Measurements from ENCODE around the gene SH3PXD2A. TPM values are rescaled to one million over a fixed set of nuclear protein-coding genes. Genes with fewer than 3 reads are reported as not detected.
A peak's percentile ranks its signal among the peaks of the same experiment; 100 is the strongest.

The SH3PXD2A gene
- total and polyA plus RNA-seq, 10 donors: 2.6 to 50.0 (median 35.2) TPM

DNA sequence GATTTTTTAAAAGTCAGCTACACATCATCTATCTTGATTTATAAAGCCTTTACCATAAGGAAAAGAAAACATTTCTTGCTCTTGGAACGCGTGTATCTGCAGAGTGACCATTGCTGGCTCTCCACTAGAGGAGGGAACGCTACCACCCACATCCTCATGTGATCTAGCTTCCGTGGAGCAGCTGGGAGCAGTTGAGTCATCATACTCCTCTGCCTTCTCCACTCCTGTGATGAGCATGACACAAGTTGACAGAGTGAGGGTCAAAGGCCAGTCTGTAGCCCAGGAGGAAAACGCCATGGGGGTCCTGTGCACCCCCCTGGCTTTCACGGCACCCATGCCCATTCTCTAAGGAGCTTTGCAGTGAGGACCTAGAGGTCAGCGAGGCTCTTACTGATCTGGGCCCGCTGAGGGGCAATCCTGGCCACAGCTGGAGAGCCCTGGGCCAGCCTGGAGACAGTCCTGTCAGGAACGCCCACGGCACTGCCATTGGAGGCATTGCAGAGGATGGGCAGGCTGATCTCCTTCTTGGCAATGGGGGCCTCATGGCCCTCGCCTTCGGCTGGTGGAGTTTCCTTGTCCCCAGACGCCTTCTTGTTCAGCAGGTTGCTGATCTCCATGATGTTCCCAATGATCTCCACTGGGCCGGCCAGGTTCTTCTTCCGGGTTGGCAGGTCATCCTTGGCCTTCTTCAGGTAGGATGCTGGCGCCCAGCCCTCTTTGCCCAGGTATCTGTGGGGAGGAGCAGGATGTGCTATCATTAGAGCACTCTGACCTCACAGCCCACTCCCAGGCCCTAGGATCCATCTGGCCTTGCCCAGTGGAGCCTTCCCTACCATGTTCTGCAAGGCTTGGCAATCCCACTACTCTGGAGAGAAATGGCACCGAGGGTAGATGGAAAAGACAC, 242.7 kb downstream of the SH3PXD2A start:
- Histone ChIP-seq H3K4me3 (no peak overlapping the region), H3K4me1 (peaks cover 0 to 39% (median 12%) of the 10 kb centered on the region in 6 donors), H3K27me3 (replicated peaks in 1 of 7) (no peaks in the 10 kb centered on the region), H3K27ac (peak overlapping the region in 4 of 8 donors; percentile 6 to 58 (median 36)), H3K9me3 (no peaks in the 10 kb centered on the region), H3K36me3 (peaks cover 0 to 82% (median 26%) of the 10 kb centered on the region in 6 donors)
- no peak for DNase-seq
- intact Hi-C loops (cut with DNase I; ENCODE audit: low total_unique reads): no loop called here
- TF ChIP-seq, protein P1, sequence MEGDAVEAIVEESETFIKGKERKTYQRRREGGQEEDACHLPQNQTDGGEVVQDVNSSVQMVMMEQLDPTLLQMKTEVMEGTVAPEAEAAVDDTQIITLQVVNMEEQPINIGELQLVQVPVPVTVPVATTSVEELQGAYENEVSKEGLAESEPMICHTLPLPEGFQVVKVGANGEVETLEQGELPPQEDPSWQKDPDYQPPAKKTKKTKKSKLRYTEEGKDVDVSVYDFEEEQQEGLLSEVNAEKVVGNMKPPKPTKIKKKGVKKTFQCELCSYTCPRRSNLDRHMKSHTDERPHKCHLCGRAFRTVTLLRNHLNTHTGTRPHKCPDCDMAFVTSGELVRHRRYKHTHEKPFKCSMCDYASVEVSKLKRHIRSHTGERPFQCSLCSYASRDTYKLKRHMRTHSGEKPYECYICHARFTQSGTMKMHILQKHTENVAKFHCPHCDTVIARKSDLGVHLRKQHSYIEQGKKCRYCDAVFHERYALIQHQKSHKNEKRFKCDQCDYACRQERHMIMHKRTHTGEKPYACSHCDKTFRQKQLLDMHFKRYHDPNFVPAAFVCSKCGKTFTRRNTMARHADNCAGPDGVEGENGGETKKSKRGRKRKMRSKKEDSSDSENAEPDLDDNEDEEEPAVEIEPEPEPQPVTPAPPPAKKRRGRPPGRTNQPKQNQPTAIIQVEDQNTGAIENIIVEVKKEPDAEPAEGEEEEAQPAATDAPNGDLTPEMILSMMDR (IDR thresholded peaks at IDR 0.05 in 8 of 11, conservative IDR thresholded peaks at IDR 0.05 in 3 of 11): no peak
- TF ChIP-seq POLR2AphosphoS5 (IDR thresholded peaks at IDR 0.05): peak in 2 of 3 donors; percentile 22 to 32
- TF ChIP-seq POLR2A (IDR thresholded peaks at IDR 0.05): no peak
- WGBS, 5 donors: 88 to 94% (median 89%) methylated on average over 12 to 17 of the region's 17 CpGs

DNA sequence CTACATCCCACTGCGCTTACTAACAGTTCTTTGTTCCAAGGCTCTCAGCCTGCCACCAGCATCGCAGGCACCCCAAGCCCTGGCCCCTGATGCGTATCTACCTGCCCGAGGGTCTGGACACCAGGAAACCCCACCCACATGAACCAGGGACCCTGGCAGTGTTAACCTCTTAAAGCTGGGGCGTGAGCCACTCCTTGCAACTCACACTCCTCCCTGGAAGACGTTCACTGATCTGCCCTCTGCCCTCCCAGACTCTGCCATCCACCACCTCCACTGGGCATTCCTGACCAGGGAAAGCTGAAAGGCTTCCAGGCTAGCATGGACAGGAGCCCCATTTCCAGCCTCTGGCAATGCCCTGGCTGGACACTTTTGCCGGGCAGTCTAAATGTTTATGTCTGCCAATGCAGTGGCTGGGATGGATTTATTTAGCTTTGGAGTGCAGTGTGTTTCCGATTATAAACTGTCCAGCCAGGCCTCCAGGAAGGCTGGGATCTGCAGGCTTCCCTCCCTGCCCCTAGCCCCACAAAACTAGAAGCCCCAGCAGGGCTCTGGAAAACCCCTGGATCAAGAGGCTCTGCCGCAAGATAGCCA, 244.4 kb downstream of the SH3PXD2A start:
- Histone ChIP-seq H3K27ac (no peak overlapping the region), H3K4me3 (no peak overlapping the region), H3K9me3 (no peaks in the 10 kb centered on the region), H3K36me3 (peaks cover 0 to 76% (median 21%) of the 10 kb centered on the region in 6 donors), H3K27me3 (replicated peaks in 1 of 7) (no peaks in the 10 kb centered on the region), H3K4me1 (peaks cover 0 to 22% (median 5%) of the 10 kb centered on the region in 6 donors)
- no peak for DNase-seq
- TF ChIP-seq, protein P1 (IDR thresholded peaks at IDR 0.05 in 8 of 11, conservative IDR thresholded peaks at IDR 0.05 in 3 of 11): no peak
- TF ChIP-seq POLR2A (IDR thresholded peaks at IDR 0.05) (no peak), POLR2AphosphoS5 (IDR thresholded peaks at IDR 0.05) (no peak)
- intact Hi-C loops (cut with DNase I; ENCODE audit: low total_unique reads): no loop called here
- 79 to 87% (median 82%) methylated on average over 9 of the region's 9 CpGs for WGBS, 5 donors

DNA sequence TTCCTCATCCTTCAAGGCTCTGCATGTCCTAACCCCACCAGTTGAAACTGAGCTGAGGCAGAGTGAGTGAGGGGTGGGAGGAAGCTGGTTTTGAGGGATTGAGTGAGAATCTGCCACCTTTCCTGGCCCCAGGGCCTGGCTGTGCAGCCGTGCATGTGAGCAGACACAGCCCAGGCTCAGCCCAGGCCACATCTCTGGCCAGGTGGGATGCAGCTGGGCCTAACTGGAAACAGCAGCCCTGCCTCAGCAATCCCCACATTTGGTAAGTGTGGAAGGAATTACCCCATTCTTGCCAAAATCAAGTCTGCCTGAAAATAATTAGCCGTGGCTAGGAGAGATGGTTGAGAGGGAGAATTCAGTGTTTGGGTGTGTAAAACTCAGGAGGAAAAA, 245.3 kb downstream of the SH3PXD2A start:
- intact Hi-C loops (cut with DNase I; ENCODE audit: low total_unique reads): no loop called here
- Histone ChIP-seq H3K27me3 (replicated peaks in 1 of 7) (no peaks in the 10 kb centered on the region), H3K4me1 (peaks cover 0 to 15% (median 4%) of the 10 kb centered on the region in 6 donors), H3K36me3 (peaks cover 0 to 73% (median 21%) of the 10 kb centered on the region in 6 donors), H3K4me3 (no peak overlapping the region), H3K9me3 (no peaks in the 10 kb centered on the region), H3K27ac (peak overlapping the region in 1 of 8 donors; percentile 33)
- TF ChIP-seq, protein P1 (IDR thresholded peaks at IDR 0.05 in 8 of 11, conservative IDR thresholded peaks at IDR 0.05 in 3 of 11): no peak
- TF ChIP-seq POLR2AphosphoS5 (IDR thresholded peaks at IDR 0.05) (no peak), POLR2A (IDR thresholded peaks at IDR 0.05) (no peak)
- 61 to 100% (median 73%) methylated on average over 2 of the region's 2 CpGs for WGBS, 5 donors
- no peak for DNase-seq
